ENCODE results near the gene CRMP1. TPM values are rescaled to one million over a fixed set of nuclear protein-coding genes. Genes with fewer than 3 reads are reported as not detected.

The CRMP1 gene
- total RNA-seq, 1 donor from 2014 or later, result 6.2 TPM

DNA sequence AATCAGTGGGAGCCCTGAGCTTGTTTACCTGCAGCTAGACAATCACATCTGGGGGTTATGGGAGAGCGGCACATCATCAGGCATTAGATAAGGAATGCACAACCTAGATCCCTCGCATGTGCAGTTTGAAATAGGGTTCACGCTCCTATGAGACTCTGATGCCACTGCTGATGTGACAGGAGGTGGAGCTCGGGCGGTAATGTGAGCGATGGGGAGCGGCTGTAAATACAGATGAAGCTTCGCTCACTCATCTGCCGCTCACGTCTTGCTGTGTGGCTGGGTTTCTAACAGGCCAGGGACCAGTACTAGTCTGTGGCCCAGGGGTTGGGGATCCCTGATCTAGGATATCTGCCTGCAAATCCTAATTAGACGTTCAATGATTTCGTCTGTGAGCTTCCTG lies 90.3 kb downstream of the CRMP1 start:
- intact Hi-C loops (cut with DNase I), result no loop called here
- TF ChIP-seq, protein P1, sequence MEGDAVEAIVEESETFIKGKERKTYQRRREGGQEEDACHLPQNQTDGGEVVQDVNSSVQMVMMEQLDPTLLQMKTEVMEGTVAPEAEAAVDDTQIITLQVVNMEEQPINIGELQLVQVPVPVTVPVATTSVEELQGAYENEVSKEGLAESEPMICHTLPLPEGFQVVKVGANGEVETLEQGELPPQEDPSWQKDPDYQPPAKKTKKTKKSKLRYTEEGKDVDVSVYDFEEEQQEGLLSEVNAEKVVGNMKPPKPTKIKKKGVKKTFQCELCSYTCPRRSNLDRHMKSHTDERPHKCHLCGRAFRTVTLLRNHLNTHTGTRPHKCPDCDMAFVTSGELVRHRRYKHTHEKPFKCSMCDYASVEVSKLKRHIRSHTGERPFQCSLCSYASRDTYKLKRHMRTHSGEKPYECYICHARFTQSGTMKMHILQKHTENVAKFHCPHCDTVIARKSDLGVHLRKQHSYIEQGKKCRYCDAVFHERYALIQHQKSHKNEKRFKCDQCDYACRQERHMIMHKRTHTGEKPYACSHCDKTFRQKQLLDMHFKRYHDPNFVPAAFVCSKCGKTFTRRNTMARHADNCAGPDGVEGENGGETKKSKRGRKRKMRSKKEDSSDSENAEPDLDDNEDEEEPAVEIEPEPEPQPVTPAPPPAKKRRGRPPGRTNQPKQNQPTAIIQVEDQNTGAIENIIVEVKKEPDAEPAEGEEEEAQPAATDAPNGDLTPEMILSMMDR (IDR thresholded peaks at IDR 0.05), result no peak

DNA sequence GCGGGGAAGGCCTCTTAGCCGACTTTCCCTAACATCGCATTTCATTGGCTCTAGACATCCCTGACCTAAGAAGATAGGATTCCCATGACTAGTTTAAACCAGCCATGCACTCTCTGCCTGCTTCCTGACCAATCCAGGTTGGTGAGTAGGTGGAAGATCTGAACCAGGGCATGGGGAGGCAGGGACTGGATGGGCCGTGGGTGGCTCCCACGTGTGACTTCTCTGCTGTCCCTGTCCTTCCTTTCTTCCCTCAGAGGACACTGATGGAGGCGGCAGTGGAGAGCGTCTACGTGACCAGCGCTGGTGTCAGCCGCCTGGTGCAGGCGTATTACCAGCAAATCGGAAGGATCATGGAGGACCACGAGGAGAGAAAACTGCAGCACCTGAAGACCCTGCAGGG lies 91.2 kb downstream of the CRMP1 start:
- H3K27me3 ChIP-seq (ENCODE audit: low read depth), result no peaks in the 10 kb centered on the region
- H3K27ac ChIP-seq, result no peak overlapping the region
- ATAC-seq (no peak), DNase-seq (no peak)
- TF ChIP-seq, protein P1 (IDR thresholded peaks at IDR 0.05), result no peak
- intact Hi-C loops (cut with DNase I), result no loop called here
- peaks cover 59% of the 10 kb centered on the region for H3K36me3 ChIP-seq
- H3K9me3 ChIP-seq, result no peaks in the 10 kb centered on the region
- H3K4me3 ChIP-seq, result no peak overlapping the region
- no peaks in the 10 kb centered on the region for H3K4me1 ChIP-seq

More for the DNA sequence above, 90.3 kb downstream of the CRMP1 start:
- DNase-seq, result no peak
- H3K27ac ChIP-seq, result no peak overlapping the region
- H3K4me1 ChIP-seq, result no peaks in the 10 kb centered on the region
- H3K36me3 ChIP-seq, result peaks cover 52% of the 10 kb centered on the region
- no peak for ATAC-seq
- no peaks in the 10 kb centered on the region for H3K27me3 ChIP-seq (ENCODE audit: low read depth)
- H3K9me3 ChIP-seq, result no peaks in the 10 kb centered on the region
- no peak overlapping the region for H3K4me3 ChIP-seq

DNA sequence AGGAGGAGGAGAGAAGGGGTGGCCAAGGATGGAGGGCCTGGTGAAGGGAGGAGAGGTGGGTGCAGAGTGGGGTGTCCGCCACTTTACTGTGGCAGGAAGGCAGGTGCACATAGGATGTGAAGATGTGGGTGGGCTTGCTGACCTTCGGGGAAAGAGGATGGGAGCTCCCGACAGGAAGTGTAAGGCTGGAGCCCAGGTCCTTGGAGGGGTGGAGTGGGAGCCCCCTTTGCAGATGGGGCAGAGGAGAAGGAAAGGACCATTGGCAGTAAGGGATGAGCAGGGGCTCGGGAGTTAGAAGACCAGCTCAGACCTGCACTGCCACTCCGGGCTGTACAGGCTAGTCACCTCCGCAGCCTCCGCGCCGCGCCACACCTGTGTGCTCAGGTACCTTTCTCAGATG lies 92.4 kb downstream of the CRMP1 start:
- ATAC-seq (no peak), DNase-seq (no peak)
- intact Hi-C loops (cut with DNase I), result no loop called here
- H3K4me3 ChIP-seq, result no peak overlapping the region
- TF ChIP-seq, protein P1 (IDR thresholded peaks at IDR 0.05), result no peak
- H3K36me3 ChIP-seq, result peaks cover 60% of the 10 kb centered on the region
- no peaks in the 10 kb centered on the region for H3K27me3 ChIP-seq (ENCODE audit: low read depth)
- no peaks in the 10 kb centered on the region for H3K9me3 ChIP-seq
- H3K27ac ChIP-seq, result no peak overlapping the region
- H3K4me1 ChIP-seq, result no peaks in the 10 kb centered on the region

DNA sequence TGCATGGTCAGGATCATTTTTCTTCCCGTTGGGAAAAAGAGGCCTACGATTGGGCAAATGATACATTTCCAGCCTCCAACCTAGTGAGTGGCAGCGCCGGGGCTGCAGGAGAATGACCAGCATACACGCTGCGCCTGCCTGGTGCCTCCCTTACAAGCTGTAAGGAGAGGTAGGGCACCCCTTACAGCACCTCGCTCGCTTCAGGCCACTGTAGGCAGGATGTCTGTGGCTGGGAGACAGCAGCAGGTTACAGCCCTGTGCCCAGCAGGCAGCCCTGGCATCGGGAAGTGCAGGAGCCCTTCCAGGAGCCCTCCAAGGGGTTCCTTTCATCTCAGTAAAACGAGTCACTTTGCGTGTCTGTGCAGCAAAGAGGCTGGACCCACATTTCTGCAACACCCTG lies 93.5 kb downstream of the CRMP1 start:
- no peaks in the 10 kb centered on the region for H3K9me3 ChIP-seq
- intact Hi-C loops (cut with DNase I), result no loop called here
- peaks cover 58% of the 10 kb centered on the region for H3K36me3 ChIP-seq
- DNase-seq (no peak), ATAC-seq (no peak)
- TF ChIP-seq, protein P1 (IDR thresholded peaks at IDR 0.05), result no peak
- H3K4me1 ChIP-seq, result no peaks in the 10 kb centered on the region
- no peaks in the 10 kb centered on the region for H3K27me3 ChIP-seq (ENCODE audit: low read depth)
- H3K27ac ChIP-seq, result no peak overlapping the region
- no peak overlapping the region for H3K4me3 ChIP-seq

DNA sequence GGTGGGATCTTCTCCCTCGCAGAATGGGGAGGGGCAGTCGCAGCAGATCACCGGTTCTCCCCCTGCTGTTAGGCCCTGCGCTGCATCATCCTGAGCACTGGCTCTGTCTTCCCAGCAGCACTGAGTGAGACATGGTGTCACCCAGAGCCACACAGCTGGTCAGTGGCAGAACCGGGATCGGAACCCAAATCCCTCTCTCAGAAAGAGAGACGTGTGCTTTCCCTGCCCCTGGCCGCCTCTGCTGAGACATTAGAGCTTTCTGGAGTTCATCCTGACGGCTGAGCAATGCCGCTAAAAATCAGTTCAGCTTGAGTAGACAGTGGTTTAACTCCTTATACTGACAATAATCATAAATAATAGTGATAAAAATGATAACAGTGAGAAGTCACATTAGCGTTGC lies 93.9 kb downstream of the CRMP1 start:
- TF ChIP-seq, protein P1 (IDR thresholded peaks at IDR 0.05), result no peak
- H3K4me1 ChIP-seq, result no peaks in the 10 kb centered on the region
- H3K36me3 ChIP-seq, result peaks cover 55% of the 10 kb centered on the region
- H3K9me3 ChIP-seq, result no peaks in the 10 kb centered on the region
- DNase-seq (no peak), ATAC-seq (no peak)
- no peak overlapping the region for H3K4me3 ChIP-seq
- no peak overlapping the region for H3K27ac ChIP-seq
- H3K27me3 ChIP-seq (ENCODE audit: low read depth), result no peaks in the 10 kb centered on the region
- intact Hi-C loops (cut with DNase I), result no loop called here

DNA sequence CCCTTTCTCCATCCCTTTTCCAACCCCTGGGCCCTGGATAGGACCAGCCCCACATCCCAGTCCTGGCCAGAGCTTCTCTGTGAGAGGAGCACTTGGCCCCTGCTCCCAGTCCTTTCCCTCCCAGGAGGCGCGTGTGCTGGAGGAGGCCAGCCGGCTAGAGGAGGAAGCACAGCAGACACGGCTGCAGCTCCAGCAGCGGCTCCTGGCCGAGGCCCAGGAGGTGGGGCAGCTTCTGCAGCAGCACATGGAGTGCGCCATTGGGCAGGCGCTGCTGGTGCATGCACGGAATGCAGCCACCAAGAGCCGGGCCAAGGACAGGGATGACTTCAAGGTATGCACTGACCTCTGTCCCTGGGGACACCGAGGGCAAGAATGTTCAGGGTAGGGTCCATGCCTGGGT lies 94.4 kb downstream of the CRMP1 start:
- Histone ChIP-seq H3K27me3 (ENCODE audit: low read depth) (no peaks in the 10 kb centered on the region), H3K4me1 (no peaks in the 10 kb centered on the region), H3K27ac (no peak overlapping the region), H3K36me3 (peaks cover 54% of the 10 kb centered on the region), H3K9me3 (no peaks in the 10 kb centered on the region), H3K4me3 (no peak overlapping the region)
- TF ChIP-seq, protein P1 (IDR thresholded peaks at IDR 0.05), result no peak
- ATAC-seq (peak in 1 of 2 donors; percentile 31), DNase-seq (no peak)
- intact Hi-C loops (cut with DNase I), result no loop called here

Data from lower lobe of right lung (tissue), 2 donors.